HEK293 (cell line): ENCODE results near the gene CDHR1.

Experiments used
- CTCF ChIA-PET: fragments of 350-600 bp; formaldehyde crosslinking; extraction: SDS; loops from one replicate; lab custom pipeline; 2021; ENCODE audit warnings: antibody characterized with exemption; lab: Yijun Ruan, JAX
- POLR2A ChIA-PET: fragments of 300-600 bp; formaldehyde crosslinking; extraction: SDS; loops from one replicate; lab custom pipeline; 2020; ENCODE audit warnings: antibody characterized with exemption, inconsistent platforms; lab: Yijun Ruan, JAX
- H3K27ac ChIP-seq: fragments of 200-500 bp; sonication (Bioruptor generic); 2 replicates; pipeline ENCODE4 v1.5.1; 2014; ENCODE audit warnings: low read depth, low read length, control low read depth, inconsistent platforms; ENCODE audit errors: extremely low read depth
- H3K36me3 ChIP-seq, 2 experiments: fragments of 200-500 bp in 1 of 2; sonication (Bioruptor generic) in 1 of 2; 1 replicate in 1 of 2; 2 replicates in 1 of 2; pipeline ENCODE4 v1.5.1; 2014 to 2017; ENCODE audit warnings: inconsistent platforms in 2 of 2, low read length in 2 of 2; ENCODE audit not compliant: control insufficient read depth in 2 of 2, insufficient read depth in 1 of 2
- H3K4me1 ChIP-seq: fragments of 200-500 bp; sonication (Bioruptor generic); 2 replicates; pipeline ENCODE4 v1.5.1; 2014; ENCODE audit warnings: mild to moderate bottlenecking, low read length, inconsistent platforms; ENCODE audit not compliant: control insufficient read depth, insufficient read depth
- H3K4me3 ChIP-seq: 2 replicates; pipeline ENCODE4 v1.5.1; 2011; ENCODE audit warnings: low read depth, mild to moderate bottlenecking, control low read depth, low read length, moderate library complexity
- H3K9me3 ChIP-seq: fragments of 200-500 bp; sonication (Bioruptor generic); 2 replicates; pipeline ENCODE4 v1.5.1; 2014; ENCODE audit warnings: low read depth, low read length, inconsistent platforms; ENCODE audit not compliant: control insufficient read depth, insufficient read depth
- AEBP2 ChIP-seq: fragments of 450-650 bp; formaldehyde crosslinking; IDR thresholded peaks from 2 replicates; pipeline ENCODE4 v1.5.1; 2016; ENCODE audit warnings: missing biosample characterization, missing genetic modification characterization, borderline replicate concordance
- MEIS1 ChIP-seq: sonication (generic); formaldehyde crosslinking; IDR thresholded peaks from 2 replicates; pipeline ENCODE4 v1.8.1; 2022; ENCODE audit warnings: missing genetic modification reagents, mild to moderate bottlenecking, borderline replicate concordance
- PATZ1 ChIP-seq: fragments of 450-650 bp; formaldehyde crosslinking; IDR thresholded peaks from 2 replicates; pipeline ENCODE4 v1.5.1; 2016; ENCODE audit warnings: missing biosample characterization, missing genetic modification characterization
- PBX3 ChIP-seq: sonication (generic); formaldehyde crosslinking; IDR thresholded peaks from 2 replicates; pipeline ENCODE4 v1.8.1; 2022; ENCODE audit warnings: mild to moderate bottlenecking, moderate library complexity, missing genetic modification reagents
- SCRT1 ChIP-seq: fragments of 450-650 bp; formaldehyde crosslinking; IDR thresholded peaks from 2 replicates; pipeline ENCODE4 v1.5.1; 2016; ENCODE audit warnings: missing biosample characterization, missing genetic modification characterization, borderline replicate concordance
- SP7 ChIP-seq: fragments of 450-650 bp; formaldehyde crosslinking; IDR thresholded peaks from 2 replicates; pipeline ENCODE4 v1.5.1; 2016; ENCODE audit warnings: missing biosample characterization, missing genetic modification characterization
- YY1 ChIP-seq: fragments of 450-650 bp; formaldehyde crosslinking; IDR thresholded peaks from 2 replicates; pipeline ENCODE4 v1.5.1; 2018; ENCODE audit warnings: missing biosample characterization, missing genetic modification characterization
- ZBTB1 ChIP-seq: fragments of 450-650 bp; formaldehyde crosslinking; IDR thresholded peaks from 2 replicates; pipeline ENCODE4 v1.5.1; 2016; ENCODE audit warnings: missing biosample characterization, missing genetic modification characterization
- ZFHX2 ChIP-seq: fragments of 450-650 bp; formaldehyde crosslinking; conservative IDR thresholded peaks from 2 replicates; pipeline ENCODE4 v1.5.1; 2016; ENCODE audit warnings: missing biosample characterization, missing genetic modification characterization
- ZNF10 ChIP-seq: fragments of 450-650 bp; formaldehyde crosslinking; IDR thresholded peaks from 2 replicates; pipeline ENCODE4 v1.5.1; 2017; ENCODE audit warnings: missing biosample characterization, missing genetic modification characterization
- ZNF140 ChIP-seq: fragments of 450-650 bp; formaldehyde crosslinking; IDR thresholded peaks from 2 replicates; pipeline ENCODE4 v1.5.1; 2016; ENCODE audit warnings: missing biosample characterization, missing genetic modification characterization
- ZNF18 ChIP-seq: fragments of 450-650 bp; formaldehyde crosslinking; IDR thresholded peaks from 2 replicates; pipeline ENCODE4 v1.5.1; 2016; ENCODE audit warnings: missing biosample characterization, missing genetic modification characterization
- ZNF184 ChIP-seq: fragments of 450-650 bp; IDR thresholded peaks from 2 replicates; pipeline ENCODE4 v1.5.1; 2018; ENCODE audit warnings: missing biosample characterization, mild to moderate bottlenecking, missing genetic modification characterization
- ZNF292 ChIP-seq: fragments of 450-650 bp; formaldehyde crosslinking; IDR thresholded peaks from 2 replicates; pipeline ENCODE4 v1.5.1; 2016; ENCODE audit warnings: low read depth, missing biosample characterization, missing genetic modification characterization, borderline replicate concordance
- ZNF488 ChIP-seq: fragments of 450-650 bp; formaldehyde crosslinking; IDR thresholded peaks from 2 replicates; pipeline ENCODE4 v1.5.1; 2016; ENCODE audit warnings: missing biosample characterization, missing genetic modification characterization
- ZNF513 ChIP-seq: fragments of 450-650 bp; IDR thresholded peaks from 2 replicates; pipeline ENCODE4 v1.5.1; 2018; ENCODE audit warnings: missing biosample characterization, missing genetic modification characterization
- ZNF514 ChIP-seq: fragments of 450-650 bp; formaldehyde crosslinking; IDR thresholded peaks from 2 replicates; pipeline ENCODE4 v1.5.1; 2016; ENCODE audit warnings: missing biosample characterization, missing genetic modification characterization
- ZNF521 ChIP-seq: fragments of 450-650 bp; formaldehyde crosslinking; IDR thresholded peaks from 2 replicates; pipeline ENCODE4 v1.5.1; 2017; ENCODE audit warnings: missing biosample characterization, mild to moderate bottlenecking, missing genetic modification characterization
- ZNF561 ChIP-seq: fragments of 450-650 bp; IDR thresholded peaks from 2 replicates; pipeline ENCODE4 v1.5.1; 2018; ENCODE audit warnings: missing biosample characterization, missing genetic modification characterization, borderline replicate concordance
- ZNF580 ChIP-seq: fragments of 450-650 bp; formaldehyde crosslinking; IDR thresholded peaks from 2 replicates; pipeline ENCODE4 v1.5.1; 2016; ENCODE audit warnings: missing biosample characterization, missing genetic modification characterization
- ZNF585B ChIP-seq: fragments of 450-650 bp; formaldehyde crosslinking; IDR thresholded peaks from 2 replicates; pipeline ENCODE4 v1.5.1; 2016; ENCODE audit warnings: missing biosample characterization, missing genetic modification characterization
- ZNF677 ChIP-seq: fragments of 450-650 bp; IDR thresholded peaks from 2 replicates; pipeline ENCODE4 v1.5.0; 2018; ENCODE audit warnings: missing biosample characterization, mild to moderate bottlenecking, missing genetic modification characterization, moderate library complexity
- ZNF768 ChIP-seq: fragments of 450-650 bp; formaldehyde crosslinking; IDR thresholded peaks from 2 replicates; pipeline ENCODE4 v1.5.1; 2018; ENCODE audit warnings: missing biosample characterization, mild to moderate bottlenecking, missing genetic modification characterization

The CDHR1 gene

GRCh38 chr10:84243759-84244158, 49.4 kb downstream of the CDHR1 start (continued):
- TF ChIP-seq ZNF184 (no peak), ZNF140 (tag by site-specific recombination) (no peak), PBX3 (CRISPR knock-in tag) (no peak), PATZ1 (tag by site-specific recombination) (no peak), ZNF768 (no peak)
- TF ChIP-seq, all 188 proteins: peak for 0

DNA sequence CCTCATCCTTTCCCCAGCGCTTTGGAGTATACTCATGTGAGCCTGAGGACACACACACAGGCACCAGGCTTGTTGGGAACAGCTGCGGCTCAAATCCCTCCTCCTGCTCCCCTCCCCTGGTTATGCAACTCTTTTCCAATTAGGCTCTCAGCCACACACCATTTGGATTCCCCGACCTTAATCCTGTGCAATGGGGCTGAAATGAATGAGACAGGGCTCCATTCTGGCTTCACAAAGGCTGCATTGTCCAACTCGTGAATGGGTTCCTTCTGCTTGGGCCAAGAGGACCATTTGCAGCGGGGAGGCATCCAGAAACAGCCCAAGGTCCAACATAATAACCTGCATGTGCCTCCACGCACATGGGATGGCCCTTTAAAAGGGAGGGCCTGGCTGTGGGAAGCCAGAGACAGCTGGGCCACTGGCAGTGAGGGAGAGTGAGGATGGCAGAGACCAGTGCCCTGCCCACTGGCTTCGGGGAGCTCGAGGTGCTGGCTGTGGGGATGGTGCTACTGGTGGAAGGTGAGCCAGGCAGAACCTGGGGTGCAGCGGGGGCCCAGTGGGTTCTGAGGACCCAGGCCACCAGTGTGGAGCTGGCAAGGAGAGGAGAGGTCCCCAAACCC, 50.4 kb downstream of the CDHR1 start, which contains the start of gene RGR:
TSS of gene RGR (plus strand) at position 403 of the 620 bp plus-strand sequence. CDS start at position 441, 38 bp downstream.
- TF ChIP-seq ZNF488 (tag by site-specific recombination) (no peak), ZNF292 (tag by site-specific recombination) (no peak), SCRT1 (tag by site-specific recombination) (no peak), ZNF677 (tag by site-specific recombination) (no peak), SP7 (tag by site-specific recombination) (no peak), MEIS1 (CRISPR knock-in tag) (no peak), ZNF18 (tag by site-specific recombination) (no peak), YY1 (tag by site-specific recombination) (no peak), ZNF585B (tag by site-specific recombination) (no peak), ZNF513 (tag by site-specific recombination) (no peak), ZNF561 (tag by site-specific recombination) (no peak), ZFHX2 (tag by site-specific recombination) (no peak), ZBTB1 (tag by site-specific recombination) (no peak), AEBP2 (tag by site-specific recombination) (no peak), ZNF10 (tag by site-specific recombination) (no peak), ZNF521 (tag by site-specific recombination) (no peak), ZNF514 (tag by site-specific recombination) (no peak), ZNF580 (tag by site-specific recombination) (no peak)
- TF ChIP-seq, all 188 proteins: peak for 0
- ChIA-PET POLR2A (no interaction called here), CTCF (interaction anchor here (0.9 kb wide), 1 partner anchor 12 kb away, joined by 3 read pairs; no protein-coding TSS in a partner anchor)
- Histone ChIP-seq H3K9me3 (no peaks in the 10 kb centered on the region), H3K36me3 (no peaks in the 10 kb centered on the region), H3K27ac (no peak within 1 kb of the TSS), H3K4me3 (no peak within 1 kb of the TSS), H3K4me1 (no peaks in the 10 kb centered on the region)
